GM13977 (cell line): ENCODE results near the gene GGACT.

Experiments
- DNase-seq: peaks from one replicate; pipeline ENCODE4 v3.0.0; 2012; ENCODE audit warnings: low spot score
- in situ Hi-C: fragments of 300-500 bp; cut with MboI; formaldehyde crosslinking; loops from one replicate; pipeline ENCODE4 v1.12.0; 2022; ENCODE audit warnings: low sequenced_read_pairs, low pct_unique_long_range_greater_than_20kb, mixed read lengths, inconsistent platforms; ENCODE audit not compliant: unreplicated experiment
- TF ChIP-seq, protein P1 (sequence below): IDR thresholded peaks from 2 replicates; pipeline ENCODE4 v1.5.1; 2012; ENCODE audit warnings: mild to moderate bottlenecking, control low read depth; ENCODE audit not compliant: insufficient read depth; ENCODE audit errors: extremely low read depth, missing control alignments

The GGACT gene

GRCh38 chr13:100480676-100481075, 107.9 kb downstream of the GGACT start:
- no peak for DNase-seq
- TF ChIP-seq, protein P1, sequence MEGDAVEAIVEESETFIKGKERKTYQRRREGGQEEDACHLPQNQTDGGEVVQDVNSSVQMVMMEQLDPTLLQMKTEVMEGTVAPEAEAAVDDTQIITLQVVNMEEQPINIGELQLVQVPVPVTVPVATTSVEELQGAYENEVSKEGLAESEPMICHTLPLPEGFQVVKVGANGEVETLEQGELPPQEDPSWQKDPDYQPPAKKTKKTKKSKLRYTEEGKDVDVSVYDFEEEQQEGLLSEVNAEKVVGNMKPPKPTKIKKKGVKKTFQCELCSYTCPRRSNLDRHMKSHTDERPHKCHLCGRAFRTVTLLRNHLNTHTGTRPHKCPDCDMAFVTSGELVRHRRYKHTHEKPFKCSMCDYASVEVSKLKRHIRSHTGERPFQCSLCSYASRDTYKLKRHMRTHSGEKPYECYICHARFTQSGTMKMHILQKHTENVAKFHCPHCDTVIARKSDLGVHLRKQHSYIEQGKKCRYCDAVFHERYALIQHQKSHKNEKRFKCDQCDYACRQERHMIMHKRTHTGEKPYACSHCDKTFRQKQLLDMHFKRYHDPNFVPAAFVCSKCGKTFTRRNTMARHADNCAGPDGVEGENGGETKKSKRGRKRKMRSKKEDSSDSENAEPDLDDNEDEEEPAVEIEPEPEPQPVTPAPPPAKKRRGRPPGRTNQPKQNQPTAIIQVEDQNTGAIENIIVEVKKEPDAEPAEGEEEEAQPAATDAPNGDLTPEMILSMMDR: no peak
- in situ Hi-C loops: no loop called here
